ENCODE measurements around the gene MGAM2.

DNA sequence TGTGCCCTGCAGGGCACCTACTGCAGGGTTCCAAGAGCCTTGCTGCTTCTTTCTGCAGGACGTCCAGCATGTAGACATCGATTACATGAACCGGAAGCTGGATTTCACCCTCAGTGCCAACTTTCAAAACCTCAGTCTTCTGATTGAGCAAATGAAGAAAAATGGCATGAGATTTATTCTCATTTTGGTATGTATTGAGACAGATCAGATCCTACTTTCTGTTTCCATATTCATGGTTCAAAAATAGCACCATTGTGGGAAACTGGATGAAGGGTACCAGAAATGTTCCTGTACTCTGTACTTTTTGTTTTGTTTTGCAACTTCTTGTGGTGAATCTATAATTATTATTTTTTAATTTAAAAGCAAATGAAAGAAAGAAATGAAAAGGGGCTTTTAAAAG, 64.1 kb downstream of the MGAM2 start:
- TF ChIP-seq, protein P1, sequence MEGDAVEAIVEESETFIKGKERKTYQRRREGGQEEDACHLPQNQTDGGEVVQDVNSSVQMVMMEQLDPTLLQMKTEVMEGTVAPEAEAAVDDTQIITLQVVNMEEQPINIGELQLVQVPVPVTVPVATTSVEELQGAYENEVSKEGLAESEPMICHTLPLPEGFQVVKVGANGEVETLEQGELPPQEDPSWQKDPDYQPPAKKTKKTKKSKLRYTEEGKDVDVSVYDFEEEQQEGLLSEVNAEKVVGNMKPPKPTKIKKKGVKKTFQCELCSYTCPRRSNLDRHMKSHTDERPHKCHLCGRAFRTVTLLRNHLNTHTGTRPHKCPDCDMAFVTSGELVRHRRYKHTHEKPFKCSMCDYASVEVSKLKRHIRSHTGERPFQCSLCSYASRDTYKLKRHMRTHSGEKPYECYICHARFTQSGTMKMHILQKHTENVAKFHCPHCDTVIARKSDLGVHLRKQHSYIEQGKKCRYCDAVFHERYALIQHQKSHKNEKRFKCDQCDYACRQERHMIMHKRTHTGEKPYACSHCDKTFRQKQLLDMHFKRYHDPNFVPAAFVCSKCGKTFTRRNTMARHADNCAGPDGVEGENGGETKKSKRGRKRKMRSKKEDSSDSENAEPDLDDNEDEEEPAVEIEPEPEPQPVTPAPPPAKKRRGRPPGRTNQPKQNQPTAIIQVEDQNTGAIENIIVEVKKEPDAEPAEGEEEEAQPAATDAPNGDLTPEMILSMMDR (IDR thresholded peaks at IDR 0.05; ENCODE audit: control extremely low read depth in 1 of 3, insufficient read depth in 1 of 3, low read depth in 1 of 3, low read length in 3 of 3) = no peak
- TF ChIP-seq, protein P2, sequence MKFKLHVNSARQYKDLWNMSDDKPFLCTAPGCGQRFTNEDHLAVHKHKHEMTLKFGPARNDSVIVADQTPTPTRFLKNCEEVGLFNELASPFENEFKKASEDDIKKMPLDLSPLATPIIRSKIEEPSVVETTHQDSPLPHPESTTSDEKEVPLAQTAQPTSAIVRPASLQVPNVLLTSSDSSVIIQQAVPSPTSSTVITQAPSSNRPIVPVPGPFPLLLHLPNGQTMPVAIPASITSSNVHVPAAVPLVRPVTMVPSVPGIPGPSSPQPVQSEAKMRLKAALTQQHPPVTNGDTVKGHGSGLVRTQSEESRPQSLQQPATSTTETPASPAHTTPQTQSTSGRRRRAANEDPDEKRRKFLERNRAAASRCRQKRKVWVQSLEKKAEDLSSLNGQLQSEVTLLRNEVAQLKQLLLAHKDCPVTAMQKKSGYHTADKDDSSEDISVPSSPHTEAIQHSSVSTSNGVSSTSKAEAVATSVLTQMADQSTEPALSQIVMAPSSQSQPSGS (IDR thresholded peaks at IDR 0.05; ENCODE audit: low read length) = no peak
- no peak for TF ChIP-seq HDAC2 (IDR thresholded peaks at IDR 0.05; ENCODE audit: borderline replicate concordance in 1 of 2, low read depth in 2 of 2, low read length in 2 of 2)
- TF ChIP-seq RBBP5 (IDR thresholded peaks at IDR 0.05; ENCODE audit: borderline replicate concordance, low read depth, low read length) = no peak
- no peak for TF ChIP-seq RFX5 (IDR thresholded peaks at IDR 0.05; ENCODE audit: borderline replicate concordance, low read depth, low read length)
- TF ChIP-seq EZH2 (IDR thresholded peaks at IDR 0.05; ENCODE audit: low read depth, low read length, severe bottlenecking) = no peak
- TF ChIP-seq CBX5 (IDR thresholded peaks at IDR 0.05; ENCODE audit: low read depth, low read length) = no peak
- no peak for TF ChIP-seq SAP30 (IDR thresholded peaks at IDR 0.05; ENCODE audit: insufficient read depth, insufficient replicate concordance, low read length)
- TF ChIP-seq, protein P3, sequence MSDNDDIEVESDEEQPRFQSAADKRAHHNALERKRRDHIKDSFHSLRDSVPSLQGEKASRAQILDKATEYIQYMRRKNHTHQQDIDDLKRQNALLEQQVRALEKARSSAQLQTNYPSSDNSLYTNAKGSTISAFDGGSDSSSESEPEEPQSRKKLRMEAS (IDR thresholded peaks at IDR 0.05) = no peak
- TF ChIP-seq POLR2AphosphoS5 (IDR thresholded peaks at IDR 0.05; ENCODE audit: low read depth, low read length) = no peak
- TF ChIP-seq CREB1 (IDR thresholded peaks at IDR 0.05) = no peak
- no peak for TF ChIP-seq RNF2 (IDR thresholded peaks at IDR 0.05; ENCODE audit: borderline replicate concordance, low read depth, low read length, missing control alignments, poor library complexity, severe bottlenecking)
- TF ChIP-seq, protein P4, sequence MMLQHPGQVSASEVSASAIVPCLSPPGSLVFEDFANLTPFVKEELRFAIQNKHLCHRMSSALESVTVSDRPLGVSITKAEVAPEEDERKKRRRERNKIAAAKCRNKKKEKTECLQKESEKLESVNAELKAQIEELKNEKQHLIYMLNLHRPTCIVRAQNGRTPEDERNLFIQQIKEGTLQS (IDR thresholded peaks at IDR 0.05; ENCODE audit: insufficient read depth, low read depth, low read length) = no peak

All from H1 (cell line).